Esophagus squamous epithelium (tissue), 5 donors: ENCODE data around the gene CATSPERZ. TPM values are rescaled to one million over a fixed set of nuclear protein-coding genes. Genes with fewer than 3 reads are reported as not detected.

ENCODE experiments used
- DNase-seq: peaks from one replicate; lab custom pipeline; 2025; lab: John Stamatoyannopoulos, UW
- H3K27ac ChIP-seq, 4 donors: fragments of 200-600 bp; sonication (generic); one replicate each; pipeline ENCODE4 v1.5.1; 2016 to 2019; ENCODE audit warnings: mild to moderate bottlenecking in 1 of 4
- H3K27me3 ChIP-seq, 4 donors: fragments of 200-600 bp; sonication (generic); 1 replicate in 3 of 4; 2 replicates in 1 of 4; pipeline versions ENCODE4 v1.5.1 to v1.6.0; 2017 to 2021; ENCODE audit warnings: antibody characterized with exemption in 1 of 4
- H3K36me3 ChIP-seq, 3 donors: fragments of 200-600 bp; sonication (generic); one replicate each; pipeline ENCODE4 v1.5.1; 2016 to 2019
- H3K4me1 ChIP-seq, 3 donors: fragments of 200-600 bp; sonication (generic); one replicate each; pipeline ENCODE4 v1.5.1; 2017 to 2019
- H3K4me3 ChIP-seq, 4 donors: fragments of 200-600 bp; sonication (generic); 1 replicate in 3 of 4; 2 replicates in 1 of 4; pipeline ENCODE4 v1.5.1; 2016 to 2019; ENCODE audit warnings: mild to moderate bottlenecking in 2 of 4, moderate library complexity in 1 of 4
- H3K9me3 ChIP-seq, 3 donors: fragments of 200-600 bp; sonication (generic); one replicate each; pipeline ENCODE4 v1.5.1; 2016 to 2019
- CTCF ChIP-seq, 6 experiments: fragments of 450-650 bp in 4 of 6; fragments of 200-600 bp in 2 of 6; sonication (generic) in 2 of 6; IDR thresholded peaks; one replicate each; pipeline ENCODE4 v1.5.1; 2016 to 2019; ENCODE audit warnings: antibody characterized with exemption in 6 of 6, mild to moderate bottlenecking in 4 of 6, moderate library complexity in 4 of 6
- POLR2A ChIP-seq, 4 donors: fragments of 450-650 bp; IDR thresholded peaks; one replicate each; pipeline ENCODE4 v1.6.1; 2017; ENCODE audit warnings: antibody characterized with exemption in 4 of 4, mild to moderate bottlenecking in 4 of 4, moderate library complexity in 3 of 4
- WGBS, 2 donors: methylation state at CpG; one replicate each; pipeline ENCODE4 v1.1.5; 2018; 5-methylcytosine and 5-hydroxymethylcytosine counted together
- intact Hi-C: fragments of 100-400 bp; cut with DNase I; formaldehyde crosslinking; loops from one replicate; pipeline ENCODE4 v1.15.0; 2022
- total RNA-seq, 4 donors: library from RNA; depleted of rRNA; stranded (reverse); fragments of >200 nt; gene quantifications; one replicate each; pipeline ENCODE4 v1.1.0, GENCODE V29; 2016
- donor health status: DM: yes; HTN: yes; CAD: no.

The CATSPERZ gene
- total RNA-seq, 4 donors from 2014 or later: not detected

GRCh38 chr11:64288353-64288750 is 11.8 kb upstream of the CATSPERZ start:
- 90% methylated on average over 4 of the region's 9 CpGs; no CpG with 5 or more reads in 1 of the 2 donors for whole genome bisulfite sequencing, 2 donors
- no peak for DNase-seq
- intact Hi-C loops: no loop called here
- H3K4me1 ChIP-seq: peaks cover 31 to 54% (median 39%) of the 10 kb centered on the region in 3 donors
- H3K27ac ChIP-seq: no peak overlapping the region
- H3K27me3 ChIP-seq: peaks cover 8 to 35% (median 11%) of the 10 kb centered on the region in 4 donors
- TF ChIP-seq POLR2A (IDR thresholded peaks at IDR 0.05) (no peak), CTCF (IDR thresholded peaks at IDR 0.05) (no peak)
- no peak overlapping the region for H3K4me3 ChIP-seq
- H3K9me3 ChIP-seq: no peaks in the 10 kb centered on the region
- H3K36me3 ChIP-seq: peaks cover 0 to 10% (median 0%) of the 10 kb centered on the region in 3 donors

- H3K36me3 ChIP-seq: peaks cover 0 to 10% (median 0%) of the 10 kb centered on the region in 3 donors
- H3K27ac ChIP-seq: no peak overlapping the region
- WGBS, 2 donors: 100% methylated on average over 3 of the region's 13 CpGs; no CpG with 5 or more reads in 1 of the 2 donors
- intact Hi-C loops: no loop called here
- peaks cover 24 to 47% (median 32%) of the 10 kb centered on the region in 3 donors for H3K4me1 ChIP-seq
- no peak for TF ChIP-seq POLR2A (IDR thresholded peaks at IDR 0.05)
- TF ChIP-seq CTCF (IDR thresholded peaks at IDR 0.05): no peak
- DNase-seq: no peak
- H3K9me3 ChIP-seq: no peaks in the 10 kb centered on the region
- no peak overlapping the region for H3K4me3 ChIP-seq
- H3K27me3 ChIP-seq: peaks cover 8 to 43% (median 11%) of the 10 kb centered on the region in 4 donors
Observed at GRCh38 chr11:64289002-64289564, 11.1 kb upstream of the CATSPERZ start.

GRCh38 chr11:64290352-64291261 is 9.6 kb upstream of the CATSPERZ start:
- 46 to 50% methylated on average over 4 to 6 of the region's 10 CpGs for WGBS, 2 donors
- Histone ChIP-seq H3K36me3 (peaks cover 0 to 10% (median 0%) of the 10 kb centered on the region in 3 donors), H3K27me3 (peaks cover 8 to 58% (median 11%) of the 10 kb centered on the region in 4 donors), H3K9me3 (no peaks in the 10 kb centered on the region), H3K27ac (no peak overlapping the region), H3K4me1 (peaks cover 22 to 44% (median 29%) of the 10 kb centered on the region in 3 donors), H3K4me3 (peak overlapping the region in 1 of 4 donors; percentile 67)
- no peak for DNase-seq
- TF ChIP-seq POLR2A (IDR thresholded peaks at IDR 0.05) (no peak), CTCF (IDR thresholded peaks at IDR 0.05) (no peak)
- intact Hi-C loops: no loop called here

GRCh38 chr11:64291262-64291751 is 8.9 kb upstream of the CATSPERZ start, which contains the start of gene KCNK4:
TSS of gene KCNK4 (plus strand) at chr11:64291302. CDS start at chr11:64293019, 1,717 bp downstream.
- no peak for DNase-seq
- H3K27ac ChIP-seq: no peak within 1 kb of the TSS
- no CpG with 5 or more reads among the region's 45 CpGs for WGBS, 2 donors
- peaks cover 16 to 40% (median 24%) of the 10 kb centered on the region in 3 donors for H3K4me1 ChIP-seq
- H3K27me3 ChIP-seq: peaks cover 8 to 65% (median 11%) of the 10 kb centered on the region in 4 donors
- intact Hi-C loops: no loop called here
- TF ChIP-seq POLR2A (IDR thresholded peaks at IDR 0.05) (no peak), CTCF (IDR thresholded peaks at IDR 0.05) (no peak)
- peaks cover 0 to 10% (median 0%) of the 10 kb centered on the region in 3 donors for H3K36me3 ChIP-seq
- no peaks in the 10 kb centered on the region for H3K9me3 ChIP-seq
- peak within 1 kb of the TSS; percentile 23 to 67 (median 37) for H3K4me3 ChIP-seq
